Activated naive CD4-positive, alpha-beta T cell treated with anti-CD3 and anti-CD28 coated beads for 36 hours (primary cell): ENCODE data around the gene ARNT2. TPM values are rescaled to one million over a fixed set of nuclear protein-coding genes. Genes with fewer than 3 reads are reported as not detected.

Experiments used
- CTCF ChIA-PET: fragments of 350-600 bp; sonication (Branson Sonifier 250); formaldehyde crosslinking; loops from one replicate; lab custom pipeline; 2021; ENCODE audit warnings: antibody characterized with exemption; lab: Charles Lee
- DNase-seq: peaks from one replicate; pipeline ENCODE4 v3.0.0-alpha.2; 2020
- H3K27ac Mint-ChIP-seq: one replicate; pipeline ENCODE4 v1.8.0; 2021; ENCODE audit warnings: mild to moderate bottlenecking, mixed read lengths
- H3K27me3 Mint-ChIP-seq: one replicate; pipeline ENCODE4 v1.8.0; 2021; ENCODE audit warnings: low read depth, mixed read lengths
- H3K36me3 Mint-ChIP-seq: one replicate; pipeline ENCODE4 v1.8.0; 2021; ENCODE audit warnings: low read depth, mixed read lengths
- H3K4me1 Mint-ChIP-seq: one replicate; pipeline ENCODE4 v1.8.0; 2021; ENCODE audit warnings: low read depth, mixed read lengths
- H3K4me3 Mint-ChIP-seq: one replicate; pipeline ENCODE4 v1.8.0; 2021; ENCODE audit warnings: mild to moderate bottlenecking, moderate library complexity, mixed read lengths
- H3K9me3 Mint-ChIP-seq: one replicate; pipeline ENCODE4 v1.8.0; 2021; ENCODE audit warnings: mixed read lengths
- intact Hi-C: fragments of 100-400 bp; cut with micrococcal nuclease; formaldehyde crosslinking; loops from one replicate; pipeline ENCODE4 v1.15.1; 2023
- total RNA-seq, 2 experiments: library from RNA; stranded (reverse); gene quantifications; one replicate each; pipeline ENCODE4 v1.2.3, GENCODE V29; 2021

The ARNT2 gene
- total RNA-seq, 2 experiments from 2014 or later: 0.14 TPM; not detected in 1

- Mint-ChIP-seq H3K9me3 (no peaks in the 10 kb centered on the region), H3K4me1 (no peaks in the 10 kb centered on the region), H3K4me3 (no peak overlapping the region), H3K36me3 (no peaks in the 10 kb centered on the region), H3K27me3 (no peaks in the 10 kb centered on the region), H3K27ac (no peak overlapping the region)
- CTCF ChIA-PET: interaction anchor here (2.3 kb wide), 1 partner anchor 315 kb away, joined by 7 read pairs; no protein-coding TSS in a partner anchor
- no peak for DNase-seq
- intact Hi-C loops: no loop called here
Measured at GRCh38 chr15:80461356-80462095, 57.3 kb downstream of the ARNT2 start.

- intact Hi-C loops: no loop called here
- H3K4me1 Mint-ChIP-seq: no peaks in the 10 kb centered on the region
- no peak overlapping the region for H3K27ac Mint-ChIP-seq
- H3K27me3 Mint-ChIP-seq: no peaks in the 10 kb centered on the region
- no peak for DNase-seq
- H3K36me3 Mint-ChIP-seq: no peaks in the 10 kb centered on the region
- no peak overlapping the region for H3K4me3 Mint-ChIP-seq
- CTCF ChIA-PET: no interaction called here
- no peaks in the 10 kb centered on the region for H3K9me3 Mint-ChIP-seq
Measured at GRCh38 chr15:80462111-80462510, 57.9 kb downstream of the ARNT2 start.

GRCh38 chr15:80462836-80463512 lies 58.8 kb downstream of the ARNT2 start:
- no peaks in the 10 kb centered on the region for H3K27me3 Mint-ChIP-seq
- no peaks in the 10 kb centered on the region for H3K4me1 Mint-ChIP-seq
- H3K27ac Mint-ChIP-seq: no peak overlapping the region
- H3K4me3 Mint-ChIP-seq: no peak overlapping the region
- no peaks in the 10 kb centered on the region for H3K9me3 Mint-ChIP-seq
- CTCF ChIA-PET: no interaction called here
- H3K36me3 Mint-ChIP-seq: no peaks in the 10 kb centered on the region
- intact Hi-C loops: no loop called here
- no peak for DNase-seq

DNA sequence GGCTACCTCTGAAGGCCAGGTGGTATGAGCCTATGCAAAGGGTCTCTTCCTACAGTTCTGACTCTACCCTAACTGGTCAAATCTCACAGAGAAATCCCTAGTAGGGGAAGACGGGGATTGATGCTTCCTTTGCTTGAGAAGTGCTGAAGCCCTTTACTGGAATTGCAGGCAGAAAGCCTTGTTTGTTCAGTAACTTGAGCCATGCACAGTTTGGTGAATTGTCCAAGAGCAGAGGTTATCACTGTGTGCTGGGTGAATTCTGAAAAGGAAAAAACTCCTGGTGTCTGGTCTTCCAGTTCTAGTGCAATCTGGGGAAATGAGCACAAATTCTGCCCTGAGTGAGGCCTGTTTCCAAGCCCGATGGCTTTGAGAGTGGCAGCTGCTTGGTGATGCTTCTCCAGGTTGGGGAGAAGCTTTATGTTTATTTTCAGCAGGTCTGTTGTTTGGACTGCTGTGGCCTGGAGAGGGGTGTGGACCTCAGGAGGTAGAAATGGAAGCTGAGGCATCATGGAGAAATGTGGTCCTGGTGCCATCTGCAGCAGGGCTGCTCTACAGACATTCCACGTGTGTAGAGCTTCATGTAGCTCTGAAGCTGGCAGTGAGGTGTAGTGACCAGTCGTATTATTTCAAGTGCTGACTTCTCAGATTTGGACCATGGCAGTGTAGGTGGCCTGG lies 60.9 kb downstream of the ARNT2 start:
- Mint-ChIP-seq H3K4me1 (no peaks in the 10 kb centered on the region), H3K27ac (no peak overlapping the region), H3K36me3 (no peaks in the 10 kb centered on the region)

DNA sequence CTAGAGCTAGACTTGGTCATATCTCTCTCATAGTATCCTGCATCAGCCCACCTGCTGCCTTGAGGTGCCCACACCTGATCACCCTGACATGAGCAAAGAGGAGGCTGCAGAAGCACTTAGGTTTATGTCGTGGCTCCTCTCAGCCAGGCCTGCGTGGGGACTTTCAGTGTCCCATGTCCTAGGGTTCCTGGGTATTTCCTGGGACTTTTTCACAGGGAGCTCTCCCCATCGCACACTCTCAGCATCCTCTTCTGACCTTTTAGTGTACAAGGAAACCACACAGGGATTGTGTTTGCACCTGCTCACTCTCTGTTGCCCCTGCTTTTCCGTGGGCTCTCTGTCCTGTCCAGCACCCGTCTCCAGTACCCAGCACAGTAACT lies 61.4 kb downstream of the ARNT2 start:
- Mint-ChIP-seq H3K9me3 (no peaks in the 10 kb centered on the region), H3K36me3 (no peaks in the 10 kb centered on the region), H3K27me3 (peaks cover 9% of the 10 kb centered on the region), H3K4me1 (no peaks in the 10 kb centered on the region), H3K4me3 (no peak overlapping the region), H3K27ac (no peak overlapping the region)
- no peak for DNase-seq
- CTCF ChIA-PET: interaction anchor here (0.5 kb wide), 1 partner anchor 10 kb away, joined by 3 read pairs; no protein-coding TSS in a partner anchor
- intact Hi-C loops: no loop called here

More for the DNA sequence above, 60.9 kb downstream of the ARNT2 start:
- H3K4me3 Mint-ChIP-seq: no peak overlapping the region
- H3K9me3 Mint-ChIP-seq: no peaks in the 10 kb centered on the region
- no peak for DNase-seq
- CTCF ChIA-PET: interaction anchor here (0.5 to 0.6 kb wide), 2 partner anchors 9 to 53 kb away, joined by 3 to 4 read pairs; no protein-coding TSS in a partner anchor
- peaks cover 5% of the 10 kb centered on the region for H3K27me3 Mint-ChIP-seq
- intact Hi-C loops: no loop called here

DNA sequence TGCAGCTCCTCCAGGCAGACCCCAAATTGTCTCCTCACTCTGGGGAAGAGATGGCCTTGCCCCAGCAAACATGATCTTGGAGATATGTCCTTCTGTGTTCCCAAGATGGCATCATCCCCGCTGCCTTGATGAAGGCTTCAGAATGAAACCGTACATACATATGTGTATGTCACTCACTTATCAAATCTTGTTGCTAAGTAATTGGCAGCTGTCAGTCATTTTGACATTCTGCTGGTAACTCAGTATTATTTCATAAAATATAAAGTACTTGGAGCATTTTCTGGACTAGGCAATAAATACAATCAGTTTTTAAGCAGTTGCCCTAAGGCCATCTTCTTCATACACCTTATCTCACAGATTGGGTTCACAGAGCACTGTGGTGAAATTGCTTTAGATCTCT lies 62.4 kb downstream of the ARNT2 start:
- Mint-ChIP-seq H3K4me3 (no peak overlapping the region), H3K27me3 (peaks cover 16% of the 10 kb centered on the region), H3K36me3 (no peaks in the 10 kb centered on the region), H3K4me1 (no peaks in the 10 kb centered on the region), H3K27ac (no peak overlapping the region), H3K9me3 (no peaks in the 10 kb centered on the region)
- intact Hi-C loops: no loop called here
- CTCF ChIA-PET: interaction anchor here (0.9 kb wide), 1 partner anchor 11 kb away, joined by 4 read pairs; no protein-coding TSS in a partner anchor
- DNase-seq: no peak

GRCh38 chr15:80467311-80467714 lies 63.1 kb downstream of the ARNT2 start:
- H3K4me1 Mint-ChIP-seq: no peaks in the 10 kb centered on the region
- peaks cover 16% of the 10 kb centered on the region for H3K27me3 Mint-ChIP-seq
- no peak for DNase-seq
- CTCF ChIA-PET: no interaction called here
- H3K9me3 Mint-ChIP-seq: no peaks in the 10 kb centered on the region
- H3K4me3 Mint-ChIP-seq: no peak overlapping the region
- no peaks in the 10 kb centered on the region for H3K36me3 Mint-ChIP-seq
- H3K27ac Mint-ChIP-seq: no peak overlapping the region
- intact Hi-C loops: no loop called here

DNA sequence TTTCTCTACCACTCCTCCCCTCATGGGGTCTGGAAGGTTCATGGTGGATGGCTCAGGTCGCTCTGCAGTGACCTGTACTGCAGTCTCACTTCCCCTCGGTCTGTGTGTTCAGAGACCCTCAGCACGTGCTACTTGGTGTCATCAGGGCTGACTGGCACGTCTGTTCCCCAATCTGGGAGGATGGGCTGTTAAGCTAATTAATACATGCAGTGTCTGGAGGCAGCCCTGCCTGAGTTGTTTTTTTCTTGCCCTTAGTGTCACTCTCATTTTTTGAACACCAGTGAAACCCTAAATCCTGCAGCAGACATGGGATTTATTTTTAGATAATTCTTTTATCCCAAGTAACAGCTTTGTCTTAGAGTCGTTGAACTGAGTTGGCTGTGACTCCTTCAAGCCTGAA lies 64.6 kb downstream of the ARNT2 start:
- CTCF ChIA-PET: no interaction called here
- Mint-ChIP-seq H3K4me1 (no peaks in the 10 kb centered on the region), H3K9me3 (no peaks in the 10 kb centered on the region), H3K27me3 (peaks cover 18% of the 10 kb centered on the region), H3K4me3 (no peak overlapping the region), H3K36me3 (no peaks in the 10 kb centered on the region), H3K27ac (no peak overlapping the region)
- intact Hi-C loops: no loop called here
- DNase-seq: no peak

DNA sequence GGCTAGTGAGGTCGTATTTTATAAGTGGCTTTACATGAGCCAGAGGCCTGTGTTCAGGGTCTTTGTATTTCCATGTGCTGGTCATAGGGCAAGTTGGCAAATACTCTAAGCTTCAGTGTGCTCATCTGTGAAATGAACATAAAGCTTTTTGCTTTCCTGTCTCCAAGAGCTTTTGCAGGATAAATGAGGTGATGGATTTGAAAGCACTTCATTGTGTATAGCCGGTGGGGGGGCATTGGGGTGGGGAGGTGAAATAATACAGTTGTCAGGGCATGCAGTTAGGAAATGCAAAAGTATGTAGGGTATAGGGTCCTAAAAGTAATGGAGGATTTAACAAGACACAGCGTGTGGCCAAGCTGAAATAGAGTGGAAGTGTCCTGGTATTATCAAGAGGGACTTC lies 67.7 kb downstream of the ARNT2 start:
- Mint-ChIP-seq H3K4me1 (no peaks in the 10 kb centered on the region), H3K4me3 (no peak overlapping the region), H3K27me3 (peaks cover 22% of the 10 kb centered on the region), H3K27ac (no peak overlapping the region), H3K9me3 (no peaks in the 10 kb centered on the region), H3K36me3 (no peaks in the 10 kb centered on the region)
- DNase-seq: no peak
- CTCF ChIA-PET: no interaction called here
- intact Hi-C loops: no loop called here

- Mint-ChIP-seq H3K27ac (no peak overlapping the region), H3K9me3 (no peaks in the 10 kb centered on the region), H3K36me3 (no peaks in the 10 kb centered on the region), H3K4me1 (no peaks in the 10 kb centered on the region), H3K27me3 (peaks cover 20% of the 10 kb centered on the region), H3K4me3 (no peak overlapping the region)
- intact Hi-C loops: no loop called here
- CTCF ChIA-PET: interaction anchor here (1.3 to 3.1 kb wide), 4 partner anchors 17 to 303 kb away, joined by 3 to 10 read pairs (median 8); no protein-coding TSS in a partner anchor
- DNase-seq: no peak
Measured at GRCh38 chr15:80473286-80474223, 69.4 kb downstream of the ARNT2 start.

GRCh38 chr15:80474224-80475215 lies 70.3 kb downstream of the ARNT2 start:
- Mint-ChIP-seq H3K27ac (no peak overlapping the region), H3K4me1 (no peaks in the 10 kb centered on the region), H3K27me3 (peaks cover 20% of the 10 kb centered on the region), H3K9me3 (no peaks in the 10 kb centered on the region), H3K4me3 (no peak overlapping the region), H3K36me3 (no peaks in the 10 kb centered on the region)
- intact Hi-C loops: no loop called here
- DNase-seq: no peak
- CTCF ChIA-PET: interaction anchor here (1.0 to 3.1 kb wide), 4 partner anchors 18 to 302 kb away, joined by 3 to 10 read pairs (median 6); no protein-coding TSS in a partner anchor
